GM21423 (cell line): ENCODE data around the gene SLC25A39.
"Not testable (repeated sequence)": the region's sequence is repeated elsewhere in the genome, so short reads cannot be mapped to it uniquely, and the experiment has no call there.

Source experiments
- ATAC-seq: cut with Tn5 transposase; IDR thresholded peaks from one replicate; pipeline ENCODE4 v1.9.1; 2021; ENCODE audit warnings: mild to moderate bottlenecking, moderate library complexity; ENCODE audit not compliant: unreplicated experiment

Gene SLC25A39

GRCh38 chr17:44354582-44355561 is 30.2 kb upstream of the SLC25A39 start:
- ATAC-seq = no peak

DNA sequence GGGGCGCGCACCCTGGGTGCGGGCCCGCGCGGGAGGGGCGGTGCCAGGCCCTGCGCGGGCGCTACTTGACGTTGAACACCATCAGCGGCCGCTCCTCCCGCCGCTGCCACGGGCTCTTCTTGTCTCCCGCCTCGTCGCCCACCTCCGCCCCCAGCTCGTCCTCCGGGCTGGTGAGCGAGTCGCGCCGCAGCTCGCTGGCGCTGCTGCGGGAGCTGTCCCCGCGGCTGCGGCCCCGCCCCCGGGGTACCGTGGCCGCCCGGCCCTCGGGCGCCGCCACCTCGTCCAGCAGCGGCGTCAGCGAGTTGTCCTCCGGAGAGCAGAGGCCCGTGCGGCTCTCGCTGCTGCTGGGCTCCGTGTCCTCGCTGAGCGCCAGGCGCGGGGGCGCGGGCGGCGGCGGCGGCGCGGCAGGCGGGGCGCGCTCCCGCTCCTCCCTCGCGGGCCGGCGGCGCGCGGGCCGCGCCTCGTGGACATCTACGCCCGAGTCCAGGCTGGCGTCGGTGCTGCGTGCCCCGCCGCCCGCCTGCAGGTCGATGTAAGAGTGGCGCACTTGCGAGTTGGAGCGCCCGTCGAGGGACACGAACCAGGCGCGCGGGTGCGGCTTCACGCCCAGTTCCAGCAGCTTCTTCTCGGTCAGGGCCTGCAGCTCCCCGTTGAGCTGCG is 29.2 kb upstream of the SLC25A39 start:
- no peak for ATAC-seq

GRCh38 chr17:44352828-44353671 is 28.4 kb upstream of the SLC25A39 start:
- no peak for ATAC-seq

GRCh38 chr17:44351961-44352827 is 27.6 kb upstream of the SLC25A39 start:
- ATAC-seq = no peak

GRCh38 chr17:44351464-44351863 is 26.8 kb upstream of the SLC25A39 start:
- no peak for ATAC-seq

GRCh38 chr17:44350733-44351226 is 26.2 kb upstream of the SLC25A39 start:
- no peak for ATAC-seq

DNA sequence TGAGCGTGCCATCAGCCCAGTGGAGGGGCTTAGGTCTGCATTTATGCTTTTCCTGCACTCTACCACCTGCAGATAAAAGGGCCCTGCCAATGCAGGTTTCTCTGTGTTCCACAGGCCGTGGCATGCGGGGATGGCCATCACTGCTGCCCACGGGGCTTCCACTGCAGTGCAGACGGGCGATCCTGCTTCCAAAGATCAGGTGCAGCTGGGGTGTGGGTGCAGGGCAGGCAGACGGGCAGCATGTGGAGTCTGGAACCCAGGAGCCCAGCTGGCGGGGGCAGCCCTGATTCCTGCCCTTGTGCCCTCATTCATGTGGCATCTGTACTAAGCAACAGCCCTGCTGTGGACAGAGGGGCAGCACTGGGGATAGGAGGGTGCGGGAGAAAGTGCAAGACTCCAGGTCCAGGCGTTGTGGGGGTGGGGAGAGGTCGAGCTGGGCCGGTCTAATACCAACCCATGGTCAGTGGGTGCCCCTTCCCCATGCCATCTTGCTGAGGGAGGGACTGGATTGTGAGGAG is 25.0 kb upstream of the SLC25A39 start:
- no peak for ATAC-seq

DNA sequence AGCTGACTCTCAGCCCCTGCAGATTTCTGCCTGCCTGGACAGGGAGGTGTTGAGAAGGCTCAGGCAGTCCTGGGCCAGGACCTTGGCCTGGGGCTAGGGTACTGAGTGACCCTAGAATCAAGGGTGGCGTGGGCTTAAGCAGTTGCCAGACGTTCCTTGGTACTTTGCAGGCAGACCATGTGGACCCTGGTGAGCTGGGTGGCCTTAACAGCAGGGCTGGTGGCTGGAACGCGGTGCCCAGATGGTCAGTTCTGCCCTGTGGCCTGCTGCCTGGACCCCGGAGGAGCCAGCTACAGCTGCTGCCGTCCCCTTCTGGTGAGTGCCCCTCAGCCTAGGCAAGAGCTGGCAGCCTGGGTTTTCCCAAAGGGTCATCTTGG is 24.4 kb upstream of the SLC25A39 start:
- no peak for ATAC-seq

- peak; percentile 40 for ATAC-seq
These were observed 23.8 kb upstream of the SLC25A39 start for GRCh38 chr17:44348234-44348987.

DNA sequence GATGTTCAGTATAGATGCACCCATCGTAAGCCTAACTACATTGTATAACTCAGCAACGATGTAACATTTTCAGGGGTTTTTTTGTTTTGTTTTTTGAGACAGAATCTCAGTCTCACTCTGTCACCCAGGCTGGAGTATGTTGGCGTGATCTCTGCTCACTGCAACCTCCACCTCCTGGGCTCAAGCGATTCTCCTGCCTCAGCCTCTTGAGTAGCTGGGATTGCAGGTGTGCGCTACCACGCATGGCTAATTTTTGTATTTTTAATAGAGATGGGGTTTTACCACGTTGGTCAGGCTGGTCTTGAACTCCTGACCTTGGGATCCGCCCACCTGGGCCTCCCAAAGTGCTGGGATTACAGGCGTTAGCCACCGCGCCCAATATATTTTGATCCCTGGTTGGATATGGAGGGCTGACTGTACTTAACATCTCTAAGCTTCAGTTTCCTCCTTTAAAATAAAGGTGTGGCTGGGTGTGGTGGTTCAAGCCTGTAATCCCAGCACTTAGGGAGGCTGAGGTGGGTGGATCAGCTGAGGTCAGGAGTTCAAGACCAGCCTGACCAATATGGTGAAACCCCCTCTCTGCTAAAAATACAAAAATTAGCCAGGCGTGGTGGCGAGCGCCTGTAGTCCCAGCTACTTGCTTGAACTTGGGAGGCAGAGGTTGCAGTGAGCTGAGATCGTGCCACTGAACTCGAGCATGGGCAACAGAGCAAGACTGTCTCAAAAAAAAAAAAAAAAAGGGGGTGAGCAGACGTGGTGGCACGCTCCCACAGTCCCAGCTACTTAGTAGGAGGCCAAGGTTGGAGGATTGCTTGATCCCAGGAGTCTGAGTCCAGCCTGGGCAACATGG is 22.8 kb upstream of the SLC25A39 start:
- not testable (repeated sequence) for ATAC-seq

DNA sequence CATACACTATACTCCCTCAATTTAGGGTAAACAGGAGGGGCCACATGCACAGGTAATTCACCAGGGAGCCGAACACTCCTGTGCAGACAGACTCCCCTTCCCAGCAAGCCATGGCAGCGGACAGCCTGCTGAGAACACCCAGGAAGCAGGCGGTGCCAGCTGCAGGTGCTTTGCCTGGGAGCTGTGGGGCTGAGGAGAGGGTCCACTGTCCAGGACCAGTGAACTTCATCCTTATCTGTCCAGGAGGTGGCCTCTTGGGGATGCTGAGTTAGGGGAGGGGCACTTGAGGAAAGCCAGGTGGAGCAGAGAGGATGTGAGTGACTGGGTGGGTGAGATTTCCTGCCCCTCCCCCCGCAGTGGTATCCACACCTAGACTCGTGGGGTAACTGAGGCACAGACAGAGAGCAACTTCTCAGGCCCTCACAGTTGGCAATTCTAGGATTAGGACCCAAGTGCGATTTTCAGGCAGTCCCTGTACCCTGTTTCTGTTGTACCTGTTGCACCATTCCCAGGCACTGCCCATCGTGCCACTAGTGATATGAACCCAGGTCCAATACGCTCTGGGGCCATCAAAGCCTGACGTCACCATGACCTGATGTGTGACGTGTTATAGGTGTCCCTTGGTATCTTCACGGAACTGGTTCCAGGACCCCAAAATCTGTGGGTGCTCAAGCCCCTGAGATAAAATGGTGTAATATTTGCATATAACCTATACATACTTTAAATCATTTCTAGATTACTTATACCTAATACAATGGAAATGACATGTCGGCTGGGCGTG is 21.6 kb upstream of the SLC25A39 start:
- no peak for ATAC-seq

- peak; percentile 3 for ATAC-seq
These were observed 20.9 kb upstream of the SLC25A39 start for GRCh38 chr17:44345454-44346026.

- peak; percentile 54 for ATAC-seq
These were observed 20.4 kb upstream of the SLC25A39 start, which contains the start of gene GRN for GRCh38 chr17:44344939-44345453. Gene GRN (plus strand): TSS chr17:44345302. CDS start chr17:44349165, 3,863 bp downstream.

DNA sequence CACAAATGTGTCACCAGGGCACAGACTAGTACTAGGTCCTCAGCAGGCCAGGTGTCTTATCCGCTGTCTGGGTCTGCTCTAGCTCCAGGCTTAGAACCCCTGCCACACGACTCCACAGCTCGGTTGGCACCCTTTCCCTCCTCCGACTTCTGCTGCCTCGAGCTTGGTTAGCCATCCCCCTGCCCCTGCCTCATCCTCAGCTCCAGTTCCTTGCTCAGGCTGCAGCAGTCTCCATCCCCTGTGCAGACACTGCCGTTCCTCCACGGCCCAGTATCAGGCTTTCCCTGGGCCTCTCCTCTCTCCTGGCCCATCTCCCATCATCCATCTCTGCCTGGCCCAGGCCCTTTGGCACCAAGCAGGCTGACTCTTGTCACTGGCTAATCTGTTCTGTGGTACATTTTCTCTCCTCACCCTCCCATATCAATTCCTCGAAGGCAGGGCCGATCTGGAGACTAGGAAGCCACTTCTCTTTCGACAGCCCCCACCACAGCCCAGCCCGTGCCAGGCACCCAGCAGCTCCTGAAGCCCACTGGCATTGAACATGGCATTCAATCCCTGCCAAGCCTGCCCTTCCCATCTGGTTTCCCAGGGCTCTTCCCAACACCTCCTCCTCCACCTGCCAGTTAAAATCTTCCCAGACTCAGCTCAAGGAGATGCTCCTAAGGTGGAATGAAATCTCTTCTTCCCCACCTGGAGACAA is 19.0 kb upstream of the SLC25A39 start:
- no peak for ATAC-seq

DNA sequence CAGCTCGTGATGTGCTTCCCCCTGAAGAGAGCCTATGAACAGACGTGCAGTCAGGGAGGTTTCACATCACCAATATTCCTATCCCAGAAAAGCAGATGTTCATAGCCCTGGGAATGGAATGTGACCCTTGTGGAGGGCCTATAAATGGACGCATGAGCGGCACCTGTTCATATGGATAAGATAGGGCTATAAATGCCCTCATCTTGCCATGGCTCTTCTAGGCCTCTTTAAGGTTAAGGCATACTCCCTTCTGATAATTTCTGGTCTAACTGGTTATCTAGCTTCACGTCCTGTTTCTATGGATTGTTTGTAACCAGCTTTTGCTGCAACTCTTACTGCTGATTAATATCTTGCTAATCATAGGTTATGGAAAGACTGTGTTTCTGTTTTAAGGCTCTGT is 15.9 kb upstream of the SLC25A39 start:
- ATAC-seq = not testable (repeated sequence)

DNA sequence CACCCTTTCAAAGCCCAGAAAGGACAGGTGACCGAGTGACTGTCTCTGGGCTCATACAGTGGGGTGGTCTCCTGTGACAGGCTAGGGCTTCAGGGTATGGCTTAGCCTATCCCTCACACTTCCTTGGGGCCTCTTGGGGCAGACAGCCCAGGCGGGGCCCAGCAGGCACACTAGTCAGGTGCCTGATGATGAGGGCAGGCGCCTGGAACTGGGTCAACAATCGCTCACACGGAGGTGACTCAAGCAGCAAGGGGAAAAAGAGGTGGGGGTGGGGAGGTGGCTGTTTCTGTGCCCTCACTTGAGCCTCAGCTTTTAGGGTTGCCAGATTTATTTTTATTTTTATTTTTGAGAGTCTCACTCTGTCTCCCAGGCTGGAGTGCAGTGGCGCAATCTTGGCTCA is 14.1 kb upstream of the SLC25A39 start:
- ATAC-seq = no peak
